ENCODE results near the gene TBL1XR1. TPM values are rescaled to one million over a fixed set of nuclear protein-coding genes. Genes with fewer than 3 reads are reported as not detected.

The TBL1XR1 gene
- total RNA-seq, 2 experiments from 2014 or later = 63.2 to 67.8 TPM

GRCh38 chr3:176995946-176996345, 201.3 kb downstream of the TBL1XR1 start:
- ATAC-seq (ENCODE audit: poor library complexity) = no peak
- intact Hi-C loops (cut with DNase I, micrococcal nuclease) = no loop called here
- no peak for TF ChIP-seq CTCF (IDR thresholded peaks at IDR 0.05)
- Histone ChIP-seq H3K9me3 (ENCODE audit: control insufficient read depth in 1 of 2, insufficient read depth in 1 of 2, low read length in 2 of 2) (peaks cover 5 to 13% of the 10 kb centered on the region in 2 experiments), H3K27ac (ENCODE audit: low read depth in 1 of 2, low read length in 2 of 2) (no peak overlapping the region), H3K36me3 (ENCODE audit: insufficient read depth, low read length) (no peaks in the 10 kb centered on the region), H3K27me3 (ENCODE audit: control insufficient read depth in 1 of 2, insufficient read depth in 2 of 2, low read length in 2 of 2) (no peaks in the 10 kb centered on the region), H3K4me1 (ENCODE audit: insufficient read depth, low read length) (no peaks in the 10 kb centered on the region), H3K4me3 (ENCODE audit: low read length) (no peak overlapping the region)
- peaks cover 13% of the 10 kb centered on the region for H3K9me3 Mint-ChIP-seq
- H3K27me3 Mint-ChIP-seq = no peaks in the 10 kb centered on the region
- no peak overlapping the region for H3K4me3 Mint-ChIP-seq
- no peak for DNase-seq
- H3K4me1 Mint-ChIP-seq (ENCODE audit: low read depth) = no peaks in the 10 kb centered on the region
- ChIA-PET POLR2A (interaction anchor here (0.6 kb wide), 1 partner anchor 554 kb away, joined by 3 read pairs; no protein-coding TSS in a partner anchor), CTCF (no interaction called here)
- H3K36me3 Mint-ChIP-seq (ENCODE audit: low read depth) = no peaks in the 10 kb centered on the region
- no peak overlapping the region for H3K27ac Mint-ChIP-seq

- H3K4me3 ChIP-seq (ENCODE audit: low read length) = no peak overlapping the region
- no peaks in the 10 kb centered on the region for H3K4me1 Mint-ChIP-seq (ENCODE audit: low read depth)
Measured at GRCh38 chr3:176994891-176995781, 202.1 kb downstream of the TBL1XR1 start.

GRCh38 chr3:176994393-176994792, 202.9 kb downstream of the TBL1XR1 start:
- Mint-ChIP-seq H3K4me3 (no peak overlapping the region), H3K27me3 (no peaks in the 10 kb centered on the region), H3K9me3 (peaks cover 4% of the 10 kb centered on the region), H3K27ac (no peak overlapping the region), H3K4me1 (ENCODE audit: low read depth) (no peaks in the 10 kb centered on the region), H3K36me3 (ENCODE audit: low read depth) (no peaks in the 10 kb centered on the region)
- TF ChIP-seq CTCF (IDR thresholded peaks at IDR 0.05) = no peak
- Histone ChIP-seq H3K9me3 (ENCODE audit: control insufficient read depth in 1 of 2, insufficient read depth in 1 of 2, low read length in 2 of 2) (peaks cover 5 to 13% of the 10 kb centered on the region in 2 experiments), H3K36me3 (ENCODE audit: insufficient read depth, low read length) (no peaks in the 10 kb centered on the region), H3K4me1 (ENCODE audit: insufficient read depth, low read length) (no peaks in the 10 kb centered on the region), H3K27ac (ENCODE audit: low read depth in 1 of 2, low read length in 2 of 2) (no peak overlapping the region), H3K27me3 (ENCODE audit: control insufficient read depth in 1 of 2, insufficient read depth in 2 of 2, low read length in 2 of 2) (no peaks in the 10 kb centered on the region), H3K4me3 (ENCODE audit: low read length) (no peak overlapping the region)
- no peak for DNase-seq
- intact Hi-C loops (cut with DNase I, micrococcal nuclease) = no loop called here
- ATAC-seq (ENCODE audit: poor library complexity) = no peak
- ChIA-PET CTCF (no interaction called here), POLR2A (no interaction called here)

More at GRCh38 chr3:176994891-176995781, 202.1 kb downstream of the TBL1XR1 start:
- ChIA-PET POLR2A (interaction anchor here (0.6 kb wide), 1 partner anchor 555 kb away, joined by 3 read pairs; no protein-coding TSS in a partner anchor), CTCF (no interaction called here)
- Histone ChIP-seq H3K9me3 (ENCODE audit: control insufficient read depth in 1 of 2, insufficient read depth in 1 of 2, low read length in 2 of 2) (peaks cover 5 to 13% of the 10 kb centered on the region in 2 experiments), H3K27ac (ENCODE audit: low read depth in 1 of 2, low read length in 2 of 2) (no peak overlapping the region), H3K4me1 (ENCODE audit: insufficient read depth, low read length) (no peaks in the 10 kb centered on the region), H3K36me3 (ENCODE audit: insufficient read depth, low read length) (no peaks in the 10 kb centered on the region), H3K27me3 (ENCODE audit: control insufficient read depth in 1 of 2, insufficient read depth in 2 of 2, low read length in 2 of 2) (no peaks in the 10 kb centered on the region)
- H3K9me3 Mint-ChIP-seq = peaks cover 6% of the 10 kb centered on the region
- no peaks in the 10 kb centered on the region for H3K36me3 Mint-ChIP-seq (ENCODE audit: low read depth)
- intact Hi-C loops (cut with DNase I, micrococcal nuclease) = no loop called here
- DNase-seq (no peak), ATAC-seq (ENCODE audit: poor library complexity) (no peak)
- TF ChIP-seq CTCF (IDR thresholded peaks at IDR 0.05) = no peak
- no peak overlapping the region for H3K4me3 Mint-ChIP-seq
- no peaks in the 10 kb centered on the region for H3K27me3 Mint-ChIP-seq
- no peak overlapping the region for H3K27ac Mint-ChIP-seq

All from CD4-positive, alpha-beta T cell (primary cell).